Loucy (cell line): Measurements from ENCODE around the gene TBC1D22A.

Source experiments
- CTCF ChIP-seq: fragments of 200-600 bp; sonication (generic); conservative IDR thresholded peaks from 2 replicates; pipeline ENCODE4 v1.5.1; 2014; ENCODE audit warnings: mild to moderate bottlenecking, antibody characterized with exemption, low read length
- EZH2phosphoT487 ChIP-seq: fragments of 200-600 bp; IDR thresholded peaks from 2 replicates; pipeline ENCODE4 v1.6.1; 2018; ENCODE audit warnings: antibody characterized with exemption, mild to moderate bottlenecking, moderate library complexity, borderline replicate concordance

GRCh38 chr22:47193606-47194329 lies 431.3 kb downstream of the TBC1D22A start:
- TF ChIP-seq CTCF: no peak
- TF ChIP-seq EZH2phosphoT487: no peak
